Islet of Langerhans (tissue), 1 donor: ENCODE measurements around the gene STUM.

Experiments used
- FAIRE-seq: peaks from one replicate; lab custom pipeline; 2011; peaks lifted over from hg19 to GRCh38; lab: Jason Lieb, UNC

The STUM gene

GRCh38 chr1:226641671-226642231, 93.2 kb downstream of the STUM start:
- FAIRE-seq: no peak

GRCh38 chr1:226642421-226642820, 93.9 kb downstream of the STUM start:
- no peak for FAIRE-seq

GRCh38 chr1:226643177-226643576, 94.6 kb downstream of the STUM start:
- no peak for FAIRE-seq

GRCh38 chr1:226643611-226644540, 95.3 kb downstream of the STUM start:
- no peak for FAIRE-seq

- FAIRE-seq: no peak
These were observed 96.1 kb downstream of the STUM start for GRCh38 chr1:226644541-226645176.

GRCh38 chr1:226645279-226645976, 96.9 kb downstream of the STUM start:
- FAIRE-seq: no peak

GRCh38 chr1:226646026-226646869, 97.7 kb downstream of the STUM start:
- FAIRE-seq: no peak

GRCh38 chr1:226646870-226647449, 98.4 kb downstream of the STUM start:
- FAIRE-seq: no peak

- FAIRE-seq: no peak
These were observed 99.2 kb downstream of the STUM start for GRCh38 chr1:226647719-226648118.

- no peak for FAIRE-seq
These were observed 99.9 kb downstream of the STUM start for GRCh38 chr1:226648421-226648820.

- no peak for FAIRE-seq
These were observed 100.7 kb downstream of the STUM start for GRCh38 chr1:226649244-226649643.

- no peak for FAIRE-seq
These were observed 101.2 kb downstream of the STUM start for GRCh38 chr1:226649780-226650179.

- FAIRE-seq: no peak
These were observed 101.8 kb downstream of the STUM start for GRCh38 chr1:226650236-226650841.

GRCh38 chr1:226651041-226651731, 102.6 kb downstream of the STUM start:
- FAIRE-seq: no peak

GRCh38 chr1:226651732-226652105, 103.2 kb downstream of the STUM start:
- no peak for FAIRE-seq

- no peak for FAIRE-seq
These were observed 104.0 kb downstream of the STUM start for GRCh38 chr1:226652613-226653012.

GRCh38 chr1:226653311-226653921, 104.9 kb downstream of the STUM start:
- no peak for FAIRE-seq

- FAIRE-seq: no peak
These were observed 105.6 kb downstream of the STUM start for GRCh38 chr1:226654046-226654667.

GRCh38 chr1:226654668-226655055, 106.1 kb downstream of the STUM start:
- no peak for FAIRE-seq
